ENCODE results near the gene IL12RB1. TPM values are rescaled to one million over a fixed set of nuclear protein-coding genes. Genes with fewer than 3 reads are reported as not detected.
A peak's percentile ranks its signal among the peaks of the same experiment; 100 is the strongest.

The IL12RB1 gene
- total and polyA plus RNA-seq, 2 of the 13 experiments (the other 11 are each of a cell fraction or from before 2014, with no cell fraction given), result 0.03 to 0.04 TPM

DNA sequence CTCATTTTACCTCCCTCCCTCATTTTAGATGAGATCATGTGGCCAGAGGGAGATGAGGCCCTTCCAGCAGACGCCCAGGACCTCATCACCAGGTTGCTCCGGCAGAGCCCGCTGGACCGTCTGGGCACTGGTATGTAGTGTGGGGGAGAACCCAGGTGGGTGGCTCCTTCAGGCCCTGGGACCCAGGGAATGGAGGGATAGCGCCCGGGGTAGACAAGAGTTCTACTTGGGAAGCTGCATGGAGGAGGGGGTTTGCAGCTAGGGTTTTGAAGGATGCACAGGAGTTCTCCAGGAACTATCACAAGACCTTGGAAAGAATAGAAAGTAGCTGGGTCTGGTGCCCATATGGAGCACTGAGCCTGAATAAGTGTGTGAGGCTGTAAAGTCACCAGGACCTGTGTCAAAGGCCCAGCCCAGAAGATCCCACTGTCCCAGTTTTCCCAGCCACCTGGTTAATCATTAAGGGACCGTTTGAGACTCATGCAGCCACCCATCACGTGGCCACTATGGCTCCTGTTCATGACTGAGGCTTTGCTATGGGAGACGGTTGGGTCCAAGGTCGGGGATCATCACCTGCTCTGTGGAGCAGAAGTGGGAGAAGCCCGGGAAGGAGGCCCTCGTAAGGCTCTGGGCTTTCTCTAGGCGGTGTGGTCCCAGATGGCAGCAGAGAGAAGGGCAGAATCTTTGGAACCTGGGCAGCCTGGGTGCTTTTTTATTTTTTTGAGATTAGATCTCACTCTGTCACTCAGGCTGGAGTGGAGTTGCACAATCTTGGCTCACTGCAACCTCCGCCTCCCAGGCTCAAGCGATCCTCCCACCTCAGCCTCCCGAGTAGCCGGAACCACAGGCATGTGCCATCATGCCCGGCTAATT lies 49.2 kb upstream of the IL12RB1 start (continued):
- TF ChIP-seq ZNF292 (CRISPR knock-in tag; IDR thresholded peaks at IDR 0.05; ENCODE audit: borderline replicate concordance, low read depth) (peak; percentile 37; the same call in 1 of the 2 replicates), TOPORS (CRISPR knock-in tag; IDR thresholded peaks at IDR 0.05) (no peak; the same call in 1 of the 2 replicates), ZC3H13 (CRISPR knock-in tag; IDR thresholded peaks at IDR 0.05) (no peak), PAWR (CRISPR knock-in tag; IDR thresholded peaks at IDR 0.05; ENCODE audit: borderline replicate concordance) (no peak), ZNF484 (CRISPR knock-in tag; IDR thresholded peaks at IDR 0.05; ENCODE audit: borderline replicate concordance, low read depth) (no peak), PPARG (CRISPR knock-in tag; conservative IDR thresholded peaks at IDR 0.05) (no peak; the same call in none of the 2 replicates), CBX5 (CRISPR knock-in tag; IDR thresholded peaks at IDR 0.05; ENCODE audit: borderline replicate concordance) (no peak), SNAI1 (CRISPR knock-in tag; IDR thresholded peaks at IDR 0.05; ENCODE audit: borderline replicate concordance) (no peak), GATAD1 (CRISPR knock-in tag; IDR thresholded peaks at IDR 0.05) (no peak), ZNF652 (CRISPR knock-in tag; IDR thresholded peaks at IDR 0.05; ENCODE audit: borderline replicate concordance, low read depth) (no peak), ZNF33B (CRISPR knock-in tag; IDR thresholded peaks at IDR 0.05) (peak; percentile 72; the same call in 1 of the 2 replicates), FOSL2 (CRISPR knock-in tag; IDR thresholded peaks at IDR 0.05) (peak; percentile 68), SMYD3 (CRISPR knock-in tag; IDR thresholded peaks at IDR 0.05) (peak; percentile 19; the same call in 1 of the 2 replicates), ZNF703 (CRISPR knock-in tag; IDR thresholded peaks at IDR 0.05; ENCODE audit: borderline replicate concordance) (peak; percentile 48; the same call in 1 of the 2 replicates), ISL2 (CRISPR knock-in tag; IDR thresholded peaks at IDR 0.05) (peak; percentile 46; the same call in 1 of the 2 replicates), ZNF616 (CRISPR knock-in tag; IDR thresholded peaks at IDR 0.05; ENCODE audit: low read depth) (no peak)
- TF ChIP-seq, protein P1, sequence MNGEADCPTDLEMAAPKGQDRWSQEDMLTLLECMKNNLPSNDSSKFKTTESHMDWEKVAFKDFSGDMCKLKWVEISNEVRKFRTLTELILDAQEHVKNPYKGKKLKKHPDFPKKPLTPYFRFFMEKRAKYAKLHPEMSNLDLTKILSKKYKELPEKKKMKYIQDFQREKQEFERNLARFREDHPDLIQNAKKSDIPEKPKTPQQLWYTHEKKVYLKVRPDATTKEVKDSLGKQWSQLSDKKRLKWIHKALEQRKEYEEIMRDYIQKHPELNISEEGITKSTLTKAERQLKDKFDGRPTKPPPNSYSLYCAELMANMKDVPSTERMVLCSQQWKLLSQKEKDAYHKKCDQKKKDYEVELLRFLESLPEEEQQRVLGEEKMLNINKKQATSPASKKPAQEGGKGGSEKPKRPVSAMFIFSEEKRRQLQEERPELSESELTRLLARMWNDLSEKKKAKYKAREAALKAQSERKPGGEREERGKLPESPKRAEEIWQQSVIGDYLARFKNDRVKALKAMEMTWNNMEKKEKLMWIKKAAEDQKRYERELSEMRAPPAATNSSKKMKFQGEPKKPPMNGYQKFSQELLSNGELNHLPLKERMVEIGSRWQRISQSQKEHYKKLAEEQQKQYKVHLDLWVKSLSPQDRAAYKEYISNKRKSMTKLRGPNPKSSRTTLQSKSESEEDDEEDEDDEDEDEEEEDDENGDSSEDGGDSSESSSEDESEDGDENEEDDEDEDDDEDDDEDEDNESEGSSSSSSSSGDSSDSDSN (CRISPR knock-in tag; IDR thresholded peaks at IDR 0.05), result peak; percentile 58; the same call in 1 of the 2 replicates
- TF ChIP-seq, protein P2, sequence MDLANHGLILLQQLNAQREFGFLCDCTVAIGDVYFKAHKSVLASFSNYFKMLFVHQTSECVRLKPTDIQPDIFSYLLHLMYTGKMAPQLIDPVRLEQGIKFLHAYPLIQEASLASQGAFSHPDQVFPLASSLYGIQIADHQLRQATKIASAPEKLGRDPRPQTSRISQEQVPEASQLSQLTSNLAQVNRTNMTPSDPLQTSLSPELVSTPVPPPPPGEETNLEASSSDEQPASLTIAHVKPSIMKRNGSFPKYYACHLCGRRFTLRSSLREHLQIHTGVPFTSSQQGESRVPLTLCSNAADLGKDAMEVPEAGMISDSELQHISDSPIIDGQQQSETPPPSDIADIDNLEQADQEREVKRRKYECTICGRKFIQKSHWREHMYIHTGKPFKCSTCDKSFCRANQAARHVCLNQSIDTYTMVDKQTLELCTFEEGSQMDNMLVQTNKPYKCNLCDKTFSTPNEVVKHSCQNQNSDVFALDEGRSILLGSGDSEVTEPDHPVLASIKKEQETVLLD (CRISPR knock-in tag; IDR thresholded peaks at IDR 0.05; ENCODE audit: low read depth), result no peak
- TF ChIP-seq, protein P3, sequence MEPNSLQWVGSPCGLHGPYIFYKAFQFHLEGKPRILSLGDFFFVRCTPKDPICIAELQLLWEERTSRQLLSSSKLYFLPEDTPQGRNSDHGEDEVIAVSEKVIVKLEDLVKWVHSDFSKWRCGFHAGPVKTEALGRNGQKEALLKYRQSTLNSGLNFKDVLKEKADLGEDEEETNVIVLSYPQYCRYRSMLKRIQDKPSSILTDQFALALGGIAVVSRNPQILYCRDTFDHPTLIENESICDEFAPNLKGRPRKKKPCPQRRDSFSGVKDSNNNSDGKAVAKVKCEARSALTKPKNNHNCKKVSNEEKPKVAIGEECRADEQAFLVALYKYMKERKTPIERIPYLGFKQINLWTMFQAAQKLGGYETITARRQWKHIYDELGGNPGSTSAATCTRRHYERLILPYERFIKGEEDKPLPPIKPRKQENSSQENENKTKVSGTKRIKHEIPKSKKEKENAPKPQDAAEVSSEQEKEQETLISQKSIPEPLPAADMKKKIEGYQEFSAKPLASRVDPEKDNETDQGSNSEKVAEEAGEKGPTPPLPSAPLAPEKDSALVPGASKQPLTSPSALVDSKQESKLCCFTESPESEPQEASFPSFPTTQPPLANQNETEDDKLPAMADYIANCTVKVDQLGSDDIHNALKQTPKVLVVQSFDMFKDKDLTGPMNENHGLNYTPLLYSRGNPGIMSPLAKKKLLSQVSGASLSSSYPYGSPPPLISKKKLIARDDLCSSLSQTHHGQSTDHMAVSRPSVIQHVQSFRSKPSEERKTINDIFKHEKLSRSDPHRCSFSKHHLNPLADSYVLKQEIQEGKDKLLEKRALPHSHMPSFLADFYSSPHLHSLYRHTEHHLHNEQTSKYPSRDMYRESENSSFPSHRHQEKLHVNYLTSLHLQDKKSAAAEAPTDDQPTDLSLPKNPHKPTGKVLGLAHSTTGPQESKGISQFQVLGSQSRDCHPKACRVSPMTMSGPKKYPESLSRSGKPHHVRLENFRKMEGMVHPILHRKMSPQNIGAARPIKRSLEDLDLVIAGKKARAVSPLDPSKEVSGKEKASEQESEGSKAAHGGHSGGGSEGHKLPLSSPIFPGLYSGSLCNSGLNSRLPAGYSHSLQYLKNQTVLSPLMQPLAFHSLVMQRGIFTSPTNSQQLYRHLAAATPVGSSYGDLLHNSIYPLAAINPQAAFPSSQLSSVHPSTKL (CRISPR knock-in tag; IDR thresholded peaks at IDR 0.05), result peak; percentile 76
- TF ChIP-seq, protein P4, sequence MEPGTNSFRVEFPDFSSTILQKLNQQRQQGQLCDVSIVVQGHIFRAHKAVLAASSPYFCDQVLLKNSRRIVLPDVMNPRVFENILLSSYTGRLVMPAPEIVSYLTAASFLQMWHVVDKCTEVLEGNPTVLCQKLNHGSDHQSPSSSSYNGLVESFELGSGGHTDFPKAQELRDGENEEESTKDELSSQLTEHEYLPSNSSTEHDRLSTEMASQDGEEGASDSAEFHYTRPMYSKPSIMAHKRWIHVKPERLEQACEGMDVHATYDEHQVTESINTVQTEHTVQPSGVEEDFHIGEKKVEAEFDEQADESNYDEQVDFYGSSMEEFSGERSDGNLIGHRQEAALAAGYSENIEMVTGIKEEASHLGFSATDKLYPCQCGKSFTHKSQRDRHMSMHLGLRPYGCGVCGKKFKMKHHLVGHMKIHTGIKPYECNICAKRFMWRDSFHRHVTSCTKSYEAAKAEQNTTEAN (CRISPR knock-in tag; conservative IDR thresholded peaks at IDR 0.05), result 0 out of 2 replicates have a peak, but pooled peaks have one; percentile 34
